GM19025 (cell line): ENCODE measurements around the gene ZNF148.

Source experiments
- ATAC-seq: cut with Tn5 transposase; IDR thresholded peaks from one replicate; pipeline ENCODE4 v1.9.1; 2021; ENCODE audit warnings: mild to moderate bottlenecking, low read depth, moderate library complexity; ENCODE audit not compliant: unreplicated experiment

The ZNF148 gene

GRCh38 chr3:125289429-125289981 is 85.6 kb downstream of the ZNF148 start:
- no peak for ATAC-seq

- ATAC-seq = no peak
These were observed 87.9 kb downstream of the ZNF148 start for GRCh38 chr3:125287248-125287647.

GRCh38 chr3:125281381-125281780 is 93.7 kb downstream of the ZNF148 start:
- no peak for ATAC-seq

- ATAC-seq = no peak
These were observed 94.3 kb downstream of the ZNF148 start for GRCh38 chr3:125280668-125281361.

GRCh38 chr3:125278155-125278554 is 97.0 kb downstream of the ZNF148 start:
- ATAC-seq = no peak

- ATAC-seq = no peak
These were observed 104.0 kb downstream of the ZNF148 start for GRCh38 chr3:125271127-125271526.

- no peak for ATAC-seq
These were observed 107.7 kb downstream of the ZNF148 start for GRCh38 chr3:125267460-125267859.

GRCh38 chr3:125266971-125267370 is 108.2 kb downstream of the ZNF148 start:
- ATAC-seq = no peak

- no peak for ATAC-seq
These were observed 113.0 kb downstream of the ZNF148 start for GRCh38 chr3:125262161-125262560.

- ATAC-seq = no peak
These were observed 114.1 kb downstream of the ZNF148 start for GRCh38 chr3:125261031-125261430.

- ATAC-seq = no peak
These were observed 115.0 kb downstream of the ZNF148 start for GRCh38 chr3:125260158-125260557.

- ATAC-seq = no peak
These were observed 117.6 kb downstream of the ZNF148 start for GRCh38 chr3:125257536-125257935.

- no peak for ATAC-seq
These were observed 118.5 kb downstream of the ZNF148 start for GRCh38 chr3:125256675-125257074.

- no peak for ATAC-seq
These were observed 124.2 kb downstream of the ZNF148 start for GRCh38 chr3:125250973-125251372.

- no peak for ATAC-seq
These were observed 128.9 kb downstream of the ZNF148 start for GRCh38 chr3:125246237-125246636.

- ATAC-seq = no peak
These were observed 129.6 kb downstream of the ZNF148 start for GRCh38 chr3:125245521-125245920.

GRCh38 chr3:125240496-125240895 is 134.6 kb downstream of the ZNF148 start:
- no peak for ATAC-seq

- ATAC-seq = no peak
These were observed 135.9 kb downstream of the ZNF148 start for GRCh38 chr3:125239266-125239665.

- no peak for ATAC-seq
These were observed 136.4 kb downstream of the ZNF148 start for GRCh38 chr3:125238759-125239158.

GRCh38 chr3:125236331-125236903 is 138.7 kb downstream of the ZNF148 start:
- no peak for ATAC-seq

GRCh38 chr3:125234831-125235230 is 140.3 kb downstream of the ZNF148 start:
- no peak for ATAC-seq

GRCh38 chr3:125232401-125232800 is 142.7 kb downstream of the ZNF148 start:
- ATAC-seq = no peak
